Cardiac muscle cell (in vitro differentiated cells and primary cell): ENCODE measurements around the gene CLDN17. TPM values are rescaled to one million over a fixed set of nuclear protein-coding genes. Genes with fewer than 3 reads are reported as not detected.

Experiments used
- DNase-seq, 2 donors: peaks; one replicate each; pipeline versions ENCODE4 v3.0.0 to v3.0.0-alpha.2; 2010 to 2017; ENCODE audit warnings: low read depth in 1 of 2, low spot score in 1 of 2
- H3K27ac ChIP-seq: fragments of 200-600 bp; sonication (generic); 2 replicates; pipeline ENCODE4 v1.5.1; 2016
- H3K27me3 ChIP-seq: fragments of 200-600 bp; sonication (generic); 2 replicates; pipeline ENCODE4 v1.6.0; 2016; ENCODE audit warnings: control low read depth
- H3K36me3 ChIP-seq: fragments of 200-600 bp; sonication (generic); 2 replicates; pipeline ENCODE4 v1.5.1; 2016; ENCODE audit warnings: control low read depth
- H3K4me1 ChIP-seq: fragments of 200-600 bp; sonication (generic); 2 replicates; pipeline ENCODE4 v1.8.1; 2017; ENCODE audit warnings: low read depth, mild to moderate bottlenecking, mixed run types
- H3K4me3 ChIP-seq: fragments of 200-600 bp; sonication (generic); 2 replicates; pipeline ENCODE4 v1.5.1; 2016; ENCODE audit warnings: mild to moderate bottlenecking
- H3K9me3 ChIP-seq: fragments of 200-600 bp; sonication (generic); 2 replicates; pipeline ENCODE4 v1.5.1; 2017; ENCODE audit warnings: low read depth, mild to moderate bottlenecking, control low read depth
- CTCF ChIP-seq: IDR thresholded peaks from 2 replicates; pipeline ENCODE4 v1.5.1; 2012; ENCODE audit warnings: low read depth, mild to moderate bottlenecking, low read length
- polyA plus RNA-seq: library from polyadenylated mRNA; unstranded; fragments of >200 nt; fragmentation: Nextera tagmentation; extraction: Ambion mirVana; gene quantifications from 2 replicates; pipeline ENCODE4 v1.2.1, GENCODE V29; 2016
- total RNA-seq: library from RNA; depleted of rRNA; stranded (reverse); fragments of >200 nt; gene quantifications from 2 replicates; pipeline ENCODE4 v1.2.3, GENCODE V29; 2016

CLDN17 gene
- total and polyA plus RNA-seq, 2 experiments from 2014 or later = not detected

DNA sequence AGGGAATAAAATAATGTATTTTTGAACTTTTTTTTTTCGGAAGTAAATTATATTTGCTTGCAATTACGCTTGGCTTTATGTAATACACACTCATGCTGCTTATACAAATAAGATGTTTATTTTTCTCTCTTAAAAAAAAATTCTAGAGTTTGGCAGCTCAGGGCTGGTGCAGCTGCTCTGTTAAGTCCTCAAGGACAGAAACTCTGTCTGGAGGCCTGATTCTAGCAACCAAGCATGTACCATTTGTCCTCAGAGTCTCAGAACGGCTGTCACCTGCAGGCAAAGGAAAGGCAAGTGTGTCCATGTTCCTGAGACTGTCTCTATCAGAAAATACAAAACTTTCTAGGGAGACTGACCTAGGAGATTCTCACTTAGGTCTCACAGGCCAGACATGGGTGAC lies 23.2 kb upstream of the CLDN17 start:
- H3K4me3 ChIP-seq = no peak overlapping the region
- H3K4me1 ChIP-seq = no peaks in the 10 kb centered on the region
- H3K9me3 ChIP-seq = no peaks in the 10 kb centered on the region
- no peaks in the 10 kb centered on the region for H3K27me3 ChIP-seq
- no peak for TF ChIP-seq CTCF
- no peak for DNase-seq
- H3K36me3 ChIP-seq = no peaks in the 10 kb centered on the region
- H3K27ac ChIP-seq = no peak overlapping the region

- no peak for TF ChIP-seq CTCF
- Histone ChIP-seq H3K4me3 (no peak overlapping the region), H3K36me3 (no peaks in the 10 kb centered on the region), H3K4me1 (peaks cover under 1% of the 10 kb centered on the region), H3K27me3 (no peaks in the 10 kb centered on the region), H3K27ac (no peak overlapping the region), H3K9me3 (no peaks in the 10 kb centered on the region)
- DNase-seq = no peak
Measured at GRCh38 chr21:30186242-30186641, 19.6 kb upstream of the CLDN17 start.

DNA sequence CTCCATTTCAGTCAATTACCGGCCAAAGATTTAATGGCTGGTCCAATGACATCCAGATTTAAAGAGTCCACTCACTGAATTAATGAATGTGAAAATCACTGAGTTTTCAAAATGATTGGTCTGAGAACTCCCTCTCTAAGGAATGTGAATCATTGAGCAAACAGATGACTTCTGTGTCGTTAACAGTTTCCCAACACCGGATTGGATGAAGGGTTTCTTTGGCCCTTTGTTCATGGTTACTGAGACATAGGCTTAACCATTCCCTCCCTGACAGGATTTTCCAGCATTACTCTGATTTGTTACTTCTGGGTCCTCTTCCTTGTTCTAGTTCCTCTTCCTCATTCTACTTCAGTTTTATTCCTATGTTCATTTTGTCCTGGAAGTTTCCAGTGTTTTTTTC lies 1.5 kb upstream of the CLDN17 start:
- Histone ChIP-seq H3K36me3 (no peaks in the 10 kb centered on the region), H3K4me3 (no peak overlapping the region), H3K27me3 (no peaks in the 10 kb centered on the region), H3K27ac (no peak overlapping the region), H3K4me1 (no peaks in the 10 kb centered on the region), H3K9me3 (no peaks in the 10 kb centered on the region)
- DNase-seq = no peak
- no peak for TF ChIP-seq CTCF

- Histone ChIP-seq H3K4me3 (no peak overlapping the region), H3K4me1 (no peaks in the 10 kb centered on the region), H3K36me3 (no peaks in the 10 kb centered on the region), H3K27ac (no peak overlapping the region), H3K9me3 (no peaks in the 10 kb centered on the region), H3K27me3 (no peaks in the 10 kb centered on the region)
- no peak for TF ChIP-seq CTCF
- DNase-seq = no peak
Measured at GRCh38 chr21:30166171-30166570, 434 bp downstream of the CLDN17 start.

- Histone ChIP-seq H3K9me3 (no peaks in the 10 kb centered on the region), H3K27me3 (no peaks in the 10 kb centered on the region), H3K36me3 (no peaks in the 10 kb centered on the region), H3K27ac (no peak overlapping the region), H3K4me3 (no peak overlapping the region), H3K4me1 (no peaks in the 10 kb centered on the region)
- TF ChIP-seq CTCF = no peak
- no peak for DNase-seq
Measured at GRCh38 chr21:30164796-30165195, 1.8 kb downstream of the CLDN17 start.
